ENCODE data around the gene ASTL.
"Not testable (repeated sequence)": the region's sequence is repeated elsewhere in the genome, so short reads cannot be mapped to it uniquely, and the experiment has no call there.

The ASTL gene

DNA sequence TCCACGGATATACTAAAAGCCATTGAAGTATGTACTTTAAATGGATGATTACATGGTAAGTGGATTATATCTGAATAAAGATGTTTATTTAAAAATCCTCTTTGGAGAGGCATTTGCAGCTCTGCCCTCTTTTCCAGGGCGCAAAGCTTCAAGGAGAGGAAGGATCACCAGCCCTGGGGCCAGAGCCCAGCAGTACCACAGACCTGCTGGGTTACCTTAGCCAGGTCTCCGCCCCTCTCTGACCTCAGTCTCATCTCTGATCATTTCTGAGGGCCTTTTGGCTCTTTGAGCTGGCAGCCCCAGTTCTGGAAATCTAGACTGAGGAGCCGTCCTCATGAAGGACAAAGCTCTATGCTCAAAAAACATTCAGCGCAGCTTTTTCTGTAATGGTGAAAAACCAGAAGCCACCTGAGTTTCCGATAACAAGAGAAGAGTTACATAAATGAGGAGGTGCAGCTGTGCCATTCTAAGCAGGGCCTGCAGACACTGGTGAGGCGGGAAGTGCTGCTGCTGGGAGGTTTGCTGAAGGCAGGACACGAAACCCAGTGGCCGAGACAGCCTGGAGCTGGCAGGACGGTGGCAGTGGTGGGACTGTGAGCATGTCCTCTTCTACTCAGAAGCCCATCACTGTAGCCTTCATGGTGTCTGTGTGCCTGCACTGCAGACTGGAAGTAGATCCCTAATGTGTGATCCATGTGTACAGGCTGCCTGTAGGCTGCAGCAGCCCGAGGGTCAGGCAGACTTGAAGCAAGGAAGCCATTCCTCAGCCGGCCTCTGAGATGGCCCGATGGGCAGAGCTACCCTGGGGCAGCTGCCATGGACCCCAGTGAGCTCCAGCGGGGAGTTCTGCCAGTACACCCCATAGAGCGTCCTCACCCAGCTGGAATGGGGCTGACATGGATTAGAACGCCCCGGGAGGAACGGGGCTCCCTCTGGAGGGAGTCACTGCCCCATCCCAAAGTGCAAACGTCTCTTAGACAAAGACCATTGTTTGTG is 49.7 kb downstream of the ASTL start:
- no peak for DNase-seq (ENCODE audit: low read depth)
- no peak for TF ChIP-seq MYC (IDR thresholded peaks at IDR 0.05; ENCODE audit: low read depth, low read length)
- TF ChIP-seq, protein P1, sequence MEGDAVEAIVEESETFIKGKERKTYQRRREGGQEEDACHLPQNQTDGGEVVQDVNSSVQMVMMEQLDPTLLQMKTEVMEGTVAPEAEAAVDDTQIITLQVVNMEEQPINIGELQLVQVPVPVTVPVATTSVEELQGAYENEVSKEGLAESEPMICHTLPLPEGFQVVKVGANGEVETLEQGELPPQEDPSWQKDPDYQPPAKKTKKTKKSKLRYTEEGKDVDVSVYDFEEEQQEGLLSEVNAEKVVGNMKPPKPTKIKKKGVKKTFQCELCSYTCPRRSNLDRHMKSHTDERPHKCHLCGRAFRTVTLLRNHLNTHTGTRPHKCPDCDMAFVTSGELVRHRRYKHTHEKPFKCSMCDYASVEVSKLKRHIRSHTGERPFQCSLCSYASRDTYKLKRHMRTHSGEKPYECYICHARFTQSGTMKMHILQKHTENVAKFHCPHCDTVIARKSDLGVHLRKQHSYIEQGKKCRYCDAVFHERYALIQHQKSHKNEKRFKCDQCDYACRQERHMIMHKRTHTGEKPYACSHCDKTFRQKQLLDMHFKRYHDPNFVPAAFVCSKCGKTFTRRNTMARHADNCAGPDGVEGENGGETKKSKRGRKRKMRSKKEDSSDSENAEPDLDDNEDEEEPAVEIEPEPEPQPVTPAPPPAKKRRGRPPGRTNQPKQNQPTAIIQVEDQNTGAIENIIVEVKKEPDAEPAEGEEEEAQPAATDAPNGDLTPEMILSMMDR (IDR thresholded peaks at IDR 0.05; ENCODE audit: low read depth, low read length), result no peak

DNA sequence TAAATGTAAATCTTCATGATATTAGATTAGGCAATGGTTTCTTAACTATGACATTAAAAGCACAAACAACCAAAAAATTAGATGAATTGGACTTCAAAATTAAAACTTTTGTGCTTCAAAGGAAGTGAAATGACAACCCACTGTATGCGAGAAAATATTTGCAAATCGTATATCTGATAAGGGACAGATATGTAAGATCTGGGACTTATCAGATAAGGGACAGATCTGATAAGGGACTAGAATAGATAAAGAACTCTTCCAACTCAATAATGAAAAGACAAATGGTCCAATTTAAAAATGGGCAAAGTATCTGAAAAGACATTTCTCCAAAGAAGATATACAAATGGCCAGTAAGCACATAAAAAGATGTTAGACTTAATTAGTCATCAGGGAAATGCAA is 51.2 kb downstream of the ASTL start:
- no peak overlapping the region for H3K4me3 ChIP-seq (ENCODE audit: low read depth, low read length)
- TF ChIP-seq, protein P2, sequence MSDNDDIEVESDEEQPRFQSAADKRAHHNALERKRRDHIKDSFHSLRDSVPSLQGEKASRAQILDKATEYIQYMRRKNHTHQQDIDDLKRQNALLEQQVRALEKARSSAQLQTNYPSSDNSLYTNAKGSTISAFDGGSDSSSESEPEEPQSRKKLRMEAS (IDR thresholded peaks at IDR 0.05; ENCODE audit: low read depth, low read length), result no peak
- TF ChIP-seq, protein P1 (IDR thresholded peaks at IDR 0.05; ENCODE audit: low read depth, low read length), result no peak
- TF ChIP-seq POLR2A (IDR thresholded peaks at IDR 0.05; ENCODE audit: extremely low read depth, insufficient read length) (no peak), MYC (IDR thresholded peaks at IDR 0.05; ENCODE audit: low read depth, low read length) (no peak)

More for the DNA sequence above, 49.7 kb downstream of the ASTL start:
- H3K4me3 ChIP-seq (ENCODE audit: low read depth, low read length), result no peak overlapping the region

DNA sequence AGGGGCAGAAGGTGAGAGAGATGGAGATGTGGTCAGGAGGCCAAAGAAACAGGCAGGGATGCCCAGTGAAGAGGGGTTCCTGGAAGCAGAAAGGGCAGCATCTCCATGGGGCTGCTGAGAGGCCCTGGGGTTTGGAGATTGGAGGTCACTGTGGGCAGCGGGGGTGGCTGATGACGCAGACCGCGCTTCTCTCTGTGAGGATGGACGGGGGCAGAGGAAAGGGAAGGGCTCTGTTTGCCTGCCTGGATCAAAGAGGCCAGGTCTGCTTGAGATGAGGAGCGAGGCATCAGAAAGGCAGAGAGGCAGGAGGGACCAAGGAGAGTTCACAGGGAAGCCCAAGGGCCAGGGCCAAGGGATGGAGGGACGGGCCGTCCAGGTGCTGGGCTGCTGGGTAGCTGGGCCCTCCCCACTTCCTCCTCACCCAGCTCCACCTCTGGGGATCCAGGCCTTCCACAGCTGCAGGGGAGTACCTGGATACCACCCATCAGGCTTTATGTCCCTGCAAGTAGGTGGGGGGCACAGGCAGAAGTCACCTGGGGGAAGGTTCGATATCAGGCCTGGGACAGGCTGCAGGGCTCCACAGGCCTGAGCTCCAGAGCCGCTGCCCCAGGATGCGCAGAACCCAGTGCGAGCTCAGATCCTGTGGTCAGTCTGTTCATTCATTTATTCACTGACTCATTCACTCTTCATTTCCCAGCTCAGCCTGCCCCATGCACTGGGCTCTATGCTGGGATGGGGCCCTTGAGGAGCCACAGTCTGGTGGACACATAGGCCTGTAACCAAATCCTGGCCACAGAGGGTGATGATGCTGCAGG is 52.6 kb downstream of the ASTL start:
- no peak overlapping the region for H3K4me3 ChIP-seq (ENCODE audit: low read depth, low read length)
- no peak for DNase-seq (ENCODE audit: low read depth)
- TF ChIP-seq MYC (IDR thresholded peaks at IDR 0.05; ENCODE audit: low read depth, low read length) (no peak), POLR2A (IDR thresholded peaks at IDR 0.05; ENCODE audit: extremely low read depth, insufficient read length) (no peak)
- TF ChIP-seq, protein P2 (IDR thresholded peaks at IDR 0.05; ENCODE audit: low read depth, low read length), result no peak
- TF ChIP-seq, protein P1 (IDR thresholded peaks at IDR 0.05; ENCODE audit: low read depth, low read length), result no peak

More for the DNA sequence above, 51.2 kb downstream of the ASTL start:
- DNase-seq (ENCODE audit: low read depth), result no peak

DNA sequence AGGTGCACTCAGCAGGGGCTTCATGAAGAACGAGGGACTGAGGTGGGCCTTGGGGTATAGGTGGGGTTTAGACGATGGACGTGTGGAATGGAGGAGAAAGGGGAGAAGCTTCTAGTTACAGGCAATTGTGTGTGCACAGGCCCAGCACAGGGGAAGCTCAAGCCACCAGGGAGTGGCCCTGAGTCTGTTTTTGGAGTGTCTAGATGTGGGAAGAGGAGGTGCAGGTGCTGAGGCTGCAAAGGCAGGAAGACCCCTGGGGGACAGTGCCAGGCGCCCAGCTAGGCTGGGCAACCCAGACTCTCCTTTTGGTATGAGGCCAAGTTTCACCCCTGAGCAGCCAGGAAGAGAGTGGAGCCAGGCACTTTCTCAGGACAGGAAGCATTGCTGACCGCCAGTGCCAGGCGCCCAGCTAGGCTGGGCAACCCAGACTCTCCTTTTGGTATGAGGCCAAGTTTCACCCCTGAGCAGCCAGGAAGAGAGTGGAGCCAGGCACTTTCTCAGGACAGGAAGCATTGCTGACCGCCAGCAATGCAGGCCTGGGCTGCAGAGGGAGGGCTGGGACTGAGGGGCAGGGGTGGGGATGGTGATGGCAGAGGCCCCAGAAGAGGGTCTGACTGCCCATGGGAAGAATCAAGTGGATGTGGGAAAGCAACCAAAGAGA is 53.3 kb downstream of the ASTL start:
- not testable (repeated sequence) for H3K4me3 ChIP-seq (ENCODE audit: low read depth, low read length); DNase-seq (ENCODE audit: low read depth)

DNA sequence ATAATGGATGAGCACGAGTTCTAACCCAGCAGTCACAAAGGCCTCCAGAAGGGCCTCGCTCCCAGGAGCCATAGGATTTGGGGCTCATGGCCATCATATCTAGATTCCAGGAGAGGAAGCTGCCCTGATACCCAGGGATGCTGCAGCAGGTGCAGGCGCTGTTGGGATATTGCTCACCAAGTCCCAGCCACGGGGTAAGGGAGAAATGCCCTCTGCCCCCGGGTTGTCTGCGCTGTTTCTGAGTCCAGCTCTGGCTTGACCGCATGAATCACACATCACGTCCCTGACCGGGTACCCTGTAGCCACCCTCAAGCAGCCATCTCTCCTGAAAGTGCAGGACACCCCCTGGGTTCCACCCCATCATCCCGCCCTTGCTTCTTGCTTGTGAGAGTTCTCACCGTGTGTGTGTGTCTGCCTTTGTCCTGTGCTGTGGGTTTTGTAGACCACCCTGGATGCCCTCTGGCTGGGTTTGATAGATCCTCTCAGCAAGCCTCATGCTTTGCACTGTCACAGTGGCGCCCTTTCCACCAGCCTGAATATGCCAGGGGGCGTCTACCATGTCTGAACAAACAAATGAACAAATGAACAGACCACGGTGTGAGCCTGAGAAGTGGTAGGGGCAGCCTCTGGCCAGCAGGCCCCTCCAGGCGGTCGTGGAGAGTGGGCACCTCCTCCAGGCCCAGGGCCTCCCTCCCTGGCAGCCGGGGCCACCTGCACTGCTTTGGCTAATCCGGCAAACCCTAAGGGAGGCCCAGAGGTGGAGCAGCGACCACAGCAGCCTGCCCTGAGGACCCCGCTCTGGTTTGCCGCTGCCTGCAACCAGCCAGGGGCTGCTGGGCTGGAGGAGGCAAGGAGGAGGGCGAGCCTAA is 54.1 kb downstream of the ASTL start:
- no peak for DNase-seq (ENCODE audit: low read depth)
- no peak overlapping the region for H3K4me3 ChIP-seq (ENCODE audit: low read depth, low read length)
- no peak for TF ChIP-seq POLR2A (IDR thresholded peaks at IDR 0.05; ENCODE audit: extremely low read depth, insufficient read length)
- TF ChIP-seq, protein P2 (IDR thresholded peaks at IDR 0.05; ENCODE audit: low read depth, low read length), result no peak
- no peak for TF ChIP-seq MYC (IDR thresholded peaks at IDR 0.05; ENCODE audit: low read depth, low read length)
- TF ChIP-seq, protein P1 (IDR thresholded peaks at IDR 0.05; ENCODE audit: low read depth, low read length), result no peak

Measured in NB4 (cell line).